MM.1S (cell line): ENCODE data around the gene TAP2.

Experiments
- DNase-seq: peaks from one replicate; pipeline ENCODE4 v3.0.0-alpha.2; 2015
- H2AFZ ChIP-seq: fragments of 300-600 bp; sonication (generic); 2 replicates; pipeline ENCODE4 v1.6.0; 2016; ENCODE audit warnings: antibody characterized with exemption, low read length
- H3F3A ChIP-seq: fragments of 300-600 bp; sonication (generic); 2 replicates; pipeline ENCODE4 v1.6.1; 2016; ENCODE audit warnings: mild to moderate bottlenecking, antibody characterized with exemption, low read length, moderate library complexity, mixed read lengths; ENCODE audit not compliant: insufficient read depth
- H3K27ac ChIP-seq: fragments of 300-600 bp; sonication (generic); 2 replicates; pipeline ENCODE4 v1.5.1; 2016; ENCODE audit warnings: mild to moderate bottlenecking, low read length
- H3K27me3 ChIP-seq: fragments of 300-600 bp; sonication (generic); replicated peaks from 2 replicates; pipeline ENCODE4 v1.6.0; 2016; ENCODE audit warnings: low read length; ENCODE audit not compliant: insufficient read depth
- H3K36me3 ChIP-seq: fragments of 300-600 bp; sonication (generic); replicated peaks from 2 replicates; pipeline ENCODE4 v1.6.1; 2016; ENCODE audit warnings: mild to moderate bottlenecking, low read length, mixed read lengths; ENCODE audit not compliant: insufficient read depth
- H3K4me1 ChIP-seq: fragments of 300-600 bp; sonication (generic); 2 replicates; pipeline ENCODE4 v1.6.1; 2016; ENCODE audit warnings: low read length, mixed read lengths
- H3K4me2 ChIP-seq: fragments of 300-600 bp; sonication (generic); 2 replicates; pipeline ENCODE4 v1.6.0; 2016; ENCODE audit warnings: low read depth, low read length
- H3K4me3 ChIP-seq: fragments of 300-600 bp; sonication (generic); 2 replicates; pipeline ENCODE4 v1.5.1; 2016; ENCODE audit warnings: low read length, mixed read lengths
- H3K79me2 ChIP-seq: fragments of 300-600 bp; sonication (generic); 2 replicates; pipeline ENCODE4 v1.6.1; 2016; ENCODE audit warnings: mixed run types, low read length, mixed read lengths
- H3K9ac ChIP-seq: fragments of 300-600 bp; sonication (generic); 2 replicates; pipeline ENCODE4 v1.6.1; 2016; ENCODE audit warnings: low read length, mixed read lengths
- H3K9me2 ChIP-seq: fragments of 300-600 bp; sonication (generic); replicated peaks from 2 replicates; pipeline ENCODE4 v1.6.1; 2016; ENCODE audit warnings: mild to moderate bottlenecking, low read length, mixed read lengths; ENCODE audit not compliant: insufficient read depth
- H3K9me3 ChIP-seq: fragments of 300-600 bp; sonication (generic); replicated peaks from 2 replicates; pipeline ENCODE4 v1.6.1; 2016; ENCODE audit warnings: mild to moderate bottlenecking, low read length, mixed read lengths; ENCODE audit not compliant: insufficient read depth
- H4K20me1 ChIP-seq: fragments of 300-600 bp; sonication (generic); 2 replicates; pipeline ENCODE4 v1.6.1; 2016; ENCODE audit warnings: mild to moderate bottlenecking, low read length, moderate library complexity, mixed read lengths; ENCODE audit not compliant: insufficient read depth
- EZH2 ChIP-seq: fragments of 300-600 bp; sonication (generic); optimal IDR thresholded peaks from 2 replicates; pipeline ENCODE3; 2017; ENCODE audit warnings: low read depth, mild to moderate bottlenecking, antibody characterized with exemption, low read length, mixed read lengths
- EZH2phosphoT487 ChIP-seq: fragments of 300-600 bp; sonication (generic); IDR thresholded peaks from 2 replicates; pipeline ENCODE4 v1.6.1; 2018; ENCODE audit warnings: antibody characterized with exemption, low read length
- TF ChIP-seq, protein P1 (sequence below): fragments of 300-600 bp; sonication (generic); IDR thresholded peaks from 2 replicates; pipeline ENCODE4 v1.5.1; 2016; ENCODE audit warnings: antibody characterized with exemption, low read length, mixed read lengths

TAP2 gene

DNA sequence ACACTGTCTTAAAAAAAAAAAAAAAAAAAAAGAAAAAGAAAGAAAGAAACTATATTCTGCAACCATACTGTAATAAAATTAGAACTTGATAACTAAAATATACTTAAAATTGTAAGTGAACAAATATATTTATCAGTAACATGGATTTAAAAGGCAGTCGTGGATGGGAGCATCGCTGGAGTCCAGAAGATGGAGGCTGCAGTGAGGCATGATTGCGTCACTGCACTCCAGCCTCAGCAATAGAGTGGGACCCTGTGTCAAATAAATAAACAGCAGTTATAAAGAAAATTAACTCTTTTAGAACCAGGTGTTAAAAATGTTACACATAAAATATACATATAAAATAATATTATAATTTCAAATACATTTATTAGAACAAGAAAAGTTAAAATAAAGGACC, 24.2 kb upstream of the TAP2 start:
- no peaks in the 10 kb centered on the region for H3F3A ChIP-seq
- no peak overlapping the region for H3K4me2 ChIP-seq
- no peaks in the 10 kb centered on the region for H3K36me3 ChIP-seq
- H3K9me3 ChIP-seq = no peaks in the 10 kb centered on the region
- TF ChIP-seq, protein P1, sequence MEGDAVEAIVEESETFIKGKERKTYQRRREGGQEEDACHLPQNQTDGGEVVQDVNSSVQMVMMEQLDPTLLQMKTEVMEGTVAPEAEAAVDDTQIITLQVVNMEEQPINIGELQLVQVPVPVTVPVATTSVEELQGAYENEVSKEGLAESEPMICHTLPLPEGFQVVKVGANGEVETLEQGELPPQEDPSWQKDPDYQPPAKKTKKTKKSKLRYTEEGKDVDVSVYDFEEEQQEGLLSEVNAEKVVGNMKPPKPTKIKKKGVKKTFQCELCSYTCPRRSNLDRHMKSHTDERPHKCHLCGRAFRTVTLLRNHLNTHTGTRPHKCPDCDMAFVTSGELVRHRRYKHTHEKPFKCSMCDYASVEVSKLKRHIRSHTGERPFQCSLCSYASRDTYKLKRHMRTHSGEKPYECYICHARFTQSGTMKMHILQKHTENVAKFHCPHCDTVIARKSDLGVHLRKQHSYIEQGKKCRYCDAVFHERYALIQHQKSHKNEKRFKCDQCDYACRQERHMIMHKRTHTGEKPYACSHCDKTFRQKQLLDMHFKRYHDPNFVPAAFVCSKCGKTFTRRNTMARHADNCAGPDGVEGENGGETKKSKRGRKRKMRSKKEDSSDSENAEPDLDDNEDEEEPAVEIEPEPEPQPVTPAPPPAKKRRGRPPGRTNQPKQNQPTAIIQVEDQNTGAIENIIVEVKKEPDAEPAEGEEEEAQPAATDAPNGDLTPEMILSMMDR = no peak
- no peak for TF ChIP-seq EZH2phosphoT487
- TF ChIP-seq EZH2 = no peak
- H3K27ac ChIP-seq = no peak overlapping the region
- H3K9ac ChIP-seq = no peak overlapping the region
- no peaks in the 10 kb centered on the region for H3K9me2 ChIP-seq
- H3K4me3 ChIP-seq = no peak overlapping the region
- H3K4me1 ChIP-seq = peaks cover 8% of the 10 kb centered on the region; the same call in 1 of the 2 replicates
- H3K27me3 ChIP-seq = no peaks in the 10 kb centered on the region
- H3K79me2 ChIP-seq = no peaks in the 10 kb centered on the region
- H2AFZ ChIP-seq = no peak overlapping the region
- no peaks in the 10 kb centered on the region for H4K20me1 ChIP-seq
- no peak for DNase-seq

DNA sequence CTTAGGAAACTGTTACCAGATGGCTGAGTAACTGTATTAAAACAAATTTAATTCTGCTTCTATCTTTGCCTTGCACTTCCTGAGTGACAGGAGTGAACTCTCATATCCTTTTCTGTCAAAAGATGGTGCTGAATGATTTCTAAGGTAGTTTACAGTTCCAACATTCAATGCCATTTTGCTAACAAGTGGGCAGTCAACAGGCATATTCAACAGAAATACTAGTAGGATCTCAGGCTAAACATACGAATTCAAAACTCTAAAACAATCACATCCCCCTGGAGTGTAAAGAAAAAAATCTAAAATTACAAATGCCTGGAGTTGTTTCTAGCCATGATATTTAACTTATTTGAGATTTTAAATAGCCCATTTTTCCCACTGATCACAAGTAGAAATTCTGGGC, 22.1 kb upstream of the TAP2 start:
- Histone ChIP-seq H3K9ac (no peak overlapping the region), H3K79me2 (peaks cover 8% of the 10 kb centered on the region), H3K4me1 (peaks cover 9% of the 10 kb centered on the region; the same call in 1 of the 2 replicates), H4K20me1 (no peaks in the 10 kb centered on the region), H3K9me2 (no peaks in the 10 kb centered on the region), H3F3A (no peaks in the 10 kb centered on the region), H3K4me2 (no peak overlapping the region), H3K9me3 (no peaks in the 10 kb centered on the region), H3K4me3 (no peak overlapping the region), H3K27me3 (no peaks in the 10 kb centered on the region), H3K27ac (no peak overlapping the region), H2AFZ (no peak overlapping the region), H3K36me3 (no peaks in the 10 kb centered on the region)
- no peak for DNase-seq
- TF ChIP-seq EZH2phosphoT487 (no peak), EZH2 (no peak)
- TF ChIP-seq, protein P1 = no peak

DNA sequence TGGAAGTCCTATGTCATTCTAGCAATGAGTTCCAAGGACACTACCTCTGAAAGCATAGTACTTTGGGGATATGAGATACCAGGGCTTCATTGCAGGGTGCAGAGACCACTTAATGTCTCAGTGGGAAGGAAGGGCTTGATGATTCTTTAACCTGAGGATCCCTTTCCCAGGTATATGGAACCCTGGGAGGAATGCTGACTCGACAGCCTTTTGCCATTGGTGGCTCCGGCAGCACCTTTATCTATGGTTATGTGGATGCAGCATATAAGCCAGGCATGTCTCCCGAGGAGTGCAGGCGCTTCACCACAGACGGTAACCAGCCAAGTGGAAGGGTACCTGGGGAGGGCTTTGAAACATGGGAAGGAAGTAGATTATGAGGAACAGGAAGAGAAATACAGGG, 19.7 kb upstream of the TAP2 start:
- no peak for DNase-seq
- Histone ChIP-seq H2AFZ (no peak overlapping the region), H3K27me3 (no peaks in the 10 kb centered on the region), H3F3A (peaks cover 3% of the 10 kb centered on the region; the same call in 1 of the 2 replicates), H3K36me3 (no peaks in the 10 kb centered on the region), H3K9ac (no peak overlapping the region), H3K4me1 (peaks cover 16% of the 10 kb centered on the region; the same call in 1 of the 2 replicates), H3K4me3 (no peak overlapping the region), H3K27ac (no peak overlapping the region), H3K79me2 (peaks cover 24% of the 10 kb centered on the region), H3K9me3 (no peaks in the 10 kb centered on the region), H3K9me2 (no peaks in the 10 kb centered on the region), H4K20me1 (no peaks in the 10 kb centered on the region), H3K4me2 (no peak overlapping the region)
- TF ChIP-seq EZH2 (no peak), EZH2phosphoT487 (no peak)
- TF ChIP-seq, protein P1 = no peak
